ENCODE results near the gene IL15. TPM values are rescaled to one million over a fixed set of nuclear protein-coding genes. Genes with fewer than 3 reads are reported as not detected.

The IL15 gene
- total and polyA plus RNA-seq, 4 donors, result 10.3 to 19.7 (median 13.2) TPM

GRCh38 chr4:141640696-141641095, 4.3 kb downstream of the IL15 start:
- no peak for ATAC-seq (ENCODE audit: low FRiP score)
- H3K36me3 ChIP-seq (ENCODE audit: control insufficient read depth in 1 of 2, insufficient read depth in 2 of 2, low read length in 1 of 2), result no peaks in the 10 kb centered on the region
- no peak overlapping the region for H3K27ac ChIP-seq (ENCODE audit: low read depth in 1 of 2, low read length in 2 of 2)
- no peak overlapping the region for H3K4me3 ChIP-seq (ENCODE audit: low read length in 2 of 2)
- no peaks in the 10 kb centered on the region for H3K9me3 ChIP-seq (ENCODE audit: control insufficient read depth, low read length)
- WGBS, 2 donors, result 79 to 82% methylated on average over 3 of the region's 3 CpGs
- peaks cover 1 to 3% of the 10 kb centered on the region in 2 donors for H3K4me1 ChIP-seq (ENCODE audit: control insufficient read depth in 1 of 2, insufficient read depth in 2 of 2, low read length in 2 of 2)
- no peak for DNase-seq
- intact Hi-C loops (cut with DNase I), result loop anchor here in 1 of 2 donors (10.0 kb wide), 1 partner anchor 454 kb away; no protein-coding TSS in a partner anchor
- no peaks in the 10 kb centered on the region for H3K27me3 ChIP-seq (ENCODE audit: control insufficient read depth in 1 of 2, insufficient read depth in 2 of 2, low read length in 1 of 2)

DNA sequence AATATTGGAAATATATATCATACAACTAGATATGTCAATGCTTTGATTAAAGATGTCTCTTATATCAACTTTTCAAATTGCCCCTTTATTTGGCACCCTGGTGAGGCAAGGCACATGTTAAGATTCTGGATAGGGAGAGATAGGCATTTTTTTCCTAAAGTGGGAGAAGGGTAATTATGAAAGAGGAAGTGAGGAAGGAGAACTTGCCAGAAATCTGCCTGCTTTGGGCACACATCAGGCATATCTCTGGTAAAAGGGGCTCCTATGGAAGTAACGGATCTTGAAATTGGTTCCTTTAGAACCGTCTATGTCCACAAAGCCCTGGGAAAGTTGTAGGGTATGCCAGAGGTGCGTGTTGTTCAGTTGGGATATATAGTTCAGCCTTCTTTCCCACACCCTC, 5.7 kb downstream of the IL15 start:
- peaks cover 2 to 5% of the 10 kb centered on the region in 2 donors for H3K4me1 ChIP-seq (ENCODE audit: control insufficient read depth in 1 of 2, insufficient read depth in 2 of 2, low read length in 2 of 2)
- intact Hi-C loops (cut with DNase I), result loop anchor here in 1 of 2 donors (10.0 kb wide), 1 partner anchor 453 kb away; no protein-coding TSS in a partner anchor

GRCh38 chr4:141642711-141643110, 6.3 kb downstream of the IL15 start:
- Histone ChIP-seq H3K36me3 (ENCODE audit: control insufficient read depth in 1 of 2, insufficient read depth in 2 of 2, low read length in 1 of 2) (no peaks in the 10 kb centered on the region), H3K4me1 (ENCODE audit: control insufficient read depth in 1 of 2, insufficient read depth in 2 of 2, low read length in 2 of 2) (peaks cover 6 to 8% of the 10 kb centered on the region in 2 donors), H3K9me3 (ENCODE audit: control insufficient read depth, low read length) (no peaks in the 10 kb centered on the region), H3K27me3 (ENCODE audit: control insufficient read depth in 1 of 2, insufficient read depth in 2 of 2, low read length in 1 of 2) (no peaks in the 10 kb centered on the region), H3K27ac (ENCODE audit: low read depth in 1 of 2, low read length in 2 of 2) (no peak overlapping the region), H3K4me3 (ENCODE audit: low read length in 2 of 2) (no peak overlapping the region)
- intact Hi-C loops (cut with DNase I), result loop anchor here in 1 of 2 donors (10.0 kb wide), 1 partner anchor 452 kb away; no protein-coding TSS in a partner anchor
- DNase-seq (no peak), ATAC-seq (ENCODE audit: low FRiP score) (no peak)

More for the DNA sequence above, 5.7 kb downstream of the IL15 start:
- ATAC-seq (ENCODE audit: low FRiP score) (no peak), DNase-seq (no peak)
- Histone ChIP-seq H3K36me3 (ENCODE audit: control insufficient read depth in 1 of 2, insufficient read depth in 2 of 2, low read length in 1 of 2) (no peaks in the 10 kb centered on the region), H3K9me3 (ENCODE audit: control insufficient read depth, low read length) (no peaks in the 10 kb centered on the region), H3K4me3 (ENCODE audit: low read length in 2 of 2) (no peak overlapping the region), H3K27ac (ENCODE audit: low read depth in 1 of 2, low read length in 2 of 2) (no peak overlapping the region), H3K27me3 (ENCODE audit: control insufficient read depth in 1 of 2, insufficient read depth in 2 of 2, low read length in 1 of 2) (no peaks in the 10 kb centered on the region)
- WGBS, 2 donors, result 89 to 95% methylated on average over 3 of the region's 3 CpGs

DNA sequence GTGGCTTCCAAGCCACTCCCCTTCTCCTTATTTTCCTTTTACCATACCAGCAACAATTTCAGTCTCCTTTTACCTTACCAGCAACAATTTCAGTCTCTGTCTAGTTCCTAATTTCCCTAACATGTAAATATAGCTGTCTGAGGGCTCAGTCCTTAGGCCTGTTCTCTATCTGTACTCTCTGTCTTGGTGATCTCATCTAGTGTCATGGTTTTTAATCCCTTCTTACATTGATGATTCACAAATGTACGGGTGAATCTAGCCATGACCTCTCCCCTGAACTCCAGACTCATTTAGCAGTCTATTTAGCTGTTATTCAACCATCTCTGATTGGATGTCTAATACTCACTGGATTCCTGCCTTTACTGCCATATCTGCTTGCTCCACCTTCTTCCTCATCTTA, 7.2 kb downstream of the IL15 start:
- H3K27ac ChIP-seq (ENCODE audit: low read depth in 1 of 2, low read length in 2 of 2), result no peak overlapping the region
- no peaks in the 10 kb centered on the region for H3K36me3 ChIP-seq (ENCODE audit: control insufficient read depth in 1 of 2, insufficient read depth in 2 of 2, low read length in 1 of 2)
- no peak for ATAC-seq (ENCODE audit: low FRiP score)
- peaks cover 6 to 9% of the 10 kb centered on the region in 2 donors for H3K4me1 ChIP-seq (ENCODE audit: control insufficient read depth in 1 of 2, insufficient read depth in 2 of 2, low read length in 2 of 2)
- DNase-seq, result no peak
- H3K27me3 ChIP-seq (ENCODE audit: control insufficient read depth in 1 of 2, insufficient read depth in 2 of 2, low read length in 1 of 2), result no peaks in the 10 kb centered on the region
- intact Hi-C loops (cut with DNase I), result loop anchor here in 1 of 2 donors (10.0 kb wide), 1 partner anchor 451 kb away; no protein-coding TSS in a partner anchor
- H3K4me3 ChIP-seq (ENCODE audit: low read length in 2 of 2), result no peak overlapping the region
- 54 to 72% methylated on average over 1 of the region's 1 CpG for WGBS, 2 donors
- no peaks in the 10 kb centered on the region for H3K9me3 ChIP-seq (ENCODE audit: control insufficient read depth, low read length)

GRCh38 chr4:141645611-141646340, 9.4 kb downstream of the IL15 start:
- intact Hi-C loops (cut with DNase I), result loop anchor here in 1 of 2 donors (10.0 kb wide), 1 partner anchor 449 kb away; no protein-coding TSS in a partner anchor
- no peaks in the 10 kb centered on the region for H3K9me3 ChIP-seq (ENCODE audit: control insufficient read depth, low read length)
- 71 to 75% methylated on average over 3 of the region's 3 CpGs for WGBS, 2 donors
- no peaks in the 10 kb centered on the region for H3K36me3 ChIP-seq (ENCODE audit: control insufficient read depth in 1 of 2, insufficient read depth in 2 of 2, low read length in 1 of 2)
- DNase-seq, result no peak
- H3K27me3 ChIP-seq (ENCODE audit: control insufficient read depth in 1 of 2, insufficient read depth in 2 of 2, low read length in 1 of 2), result no peaks in the 10 kb centered on the region
- no peak overlapping the region for H3K4me3 ChIP-seq (ENCODE audit: low read length in 2 of 2)
- H3K4me1 ChIP-seq (ENCODE audit: control insufficient read depth in 1 of 2, insufficient read depth in 2 of 2, low read length in 2 of 2), result peaks cover 7 to 11% of the 10 kb centered on the region in 2 donors
- peak overlapping the region in 1 of 2 donors; percentile 43 for H3K27ac ChIP-seq (ENCODE audit: low read depth in 1 of 2, low read length in 2 of 2)
- no peak for ATAC-seq (ENCODE audit: low FRiP score)

- DNase-seq (no peak), ATAC-seq (ENCODE audit: low FRiP score) (no peak)
- Histone ChIP-seq H3K27me3 (ENCODE audit: control insufficient read depth in 1 of 2, insufficient read depth in 2 of 2, low read length in 1 of 2) (no peaks in the 10 kb centered on the region), H3K9me3 (ENCODE audit: control insufficient read depth, low read length) (no peaks in the 10 kb centered on the region), H3K4me1 (ENCODE audit: control insufficient read depth in 1 of 2, insufficient read depth in 2 of 2, low read length in 2 of 2) (peaks cover 7 to 11% of the 10 kb centered on the region in 2 donors), H3K27ac (ENCODE audit: low read depth in 1 of 2, low read length in 2 of 2) (no peak overlapping the region), H3K36me3 (ENCODE audit: control insufficient read depth in 1 of 2, insufficient read depth in 2 of 2, low read length in 1 of 2) (no peaks in the 10 kb centered on the region), H3K4me3 (ENCODE audit: low read length in 2 of 2) (no peak overlapping the region)
- 26% methylated on average over 3 of the region's 3 CpGs for WGBS, 2 donors
- intact Hi-C loops (cut with DNase I), result loop anchor here in 1 of 2 donors (10.0 kb wide), 1 partner anchor 448 kb away; no protein-coding TSS in a partner anchor
Observed at GRCh38 chr4:141646969-141647368, 10.6 kb downstream of the IL15 start.

DNA sequence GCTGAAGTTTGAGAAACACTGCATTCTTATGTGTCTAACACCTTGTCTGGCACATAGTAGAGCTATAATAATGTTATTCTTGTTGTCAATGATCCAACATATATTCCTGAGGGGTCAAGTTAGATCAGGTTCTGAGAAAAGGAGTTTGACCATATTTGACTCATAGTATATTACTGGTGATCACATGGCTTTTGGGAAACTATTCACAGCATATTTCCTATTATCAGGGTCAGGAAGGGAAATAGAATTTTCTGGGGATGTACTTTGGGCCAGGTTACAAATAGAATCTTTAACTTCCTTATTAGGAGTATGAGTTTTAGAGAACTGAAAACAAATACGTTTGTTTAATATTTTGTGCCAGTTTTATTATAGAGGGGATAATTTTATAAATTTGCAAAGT, 11.6 kb downstream of the IL15 start:
- ATAC-seq (ENCODE audit: low FRiP score) (no peak), DNase-seq (no peak)
- Histone ChIP-seq H3K27ac (ENCODE audit: low read depth in 1 of 2, low read length in 2 of 2) (no peak overlapping the region), H3K36me3 (ENCODE audit: control insufficient read depth in 1 of 2, insufficient read depth in 2 of 2, low read length in 1 of 2) (no peaks in the 10 kb centered on the region), H3K4me3 (ENCODE audit: low read length in 2 of 2) (no peak overlapping the region), H3K27me3 (ENCODE audit: control insufficient read depth in 1 of 2, insufficient read depth in 2 of 2, low read length in 1 of 2) (no peaks in the 10 kb centered on the region), H3K9me3 (ENCODE audit: control insufficient read depth, low read length) (no peaks in the 10 kb centered on the region), H3K4me1 (ENCODE audit: control insufficient read depth in 1 of 2, insufficient read depth in 2 of 2, low read length in 2 of 2) (peaks cover 7 to 11% of the 10 kb centered on the region in 2 donors)
- 8 to 11% methylated on average over 1 of the region's 1 CpG for WGBS, 2 donors
- intact Hi-C loops (cut with DNase I), result loop anchor here in 1 of 2 donors (10.0 kb wide), 1 partner anchor 447 kb away; no protein-coding TSS in a partner anchor

DNA sequence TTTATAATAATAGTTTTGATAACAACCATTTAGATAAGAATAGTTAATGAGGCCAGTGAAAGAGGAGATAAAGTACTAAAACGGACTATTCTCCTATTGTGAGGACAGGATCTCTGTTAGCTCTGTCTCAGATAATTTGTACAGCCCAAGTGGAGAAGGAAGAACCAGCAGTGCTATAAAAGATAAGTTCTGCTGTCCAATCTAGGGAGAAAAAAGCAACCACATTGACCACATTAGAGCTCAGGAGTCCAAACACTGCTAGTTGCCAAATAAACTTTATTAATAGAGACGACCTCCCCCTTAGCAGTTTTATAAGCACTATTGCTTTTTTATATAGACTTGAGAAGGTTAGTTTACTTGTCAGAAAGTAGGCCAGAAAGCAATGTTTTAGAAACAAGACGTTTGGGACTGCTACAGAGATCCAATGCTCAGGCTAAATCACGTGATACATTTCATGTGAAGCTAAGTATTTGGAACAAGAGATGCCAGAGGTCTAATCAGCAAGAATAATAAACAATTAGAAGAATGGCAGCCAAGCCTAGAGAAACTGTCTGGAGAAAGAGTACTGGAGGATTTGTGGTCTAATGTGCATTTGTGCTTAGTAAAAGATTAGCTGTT, 15.9 kb downstream of the IL15 start:
- H3K27ac ChIP-seq (ENCODE audit: low read depth in 1 of 2, low read length in 2 of 2), result peak overlapping the region; percentile 32 to 82
- H3K4me1 ChIP-seq (ENCODE audit: control insufficient read depth in 1 of 2, insufficient read depth in 2 of 2, low read length in 2 of 2), result peaks cover 6 to 11% of the 10 kb centered on the region in 2 donors

More for the DNA sequence above, 15.9 kb downstream of the IL15 start:
- Histone ChIP-seq H3K27me3 (ENCODE audit: control insufficient read depth in 1 of 2, insufficient read depth in 2 of 2, low read length in 1 of 2) (no peaks in the 10 kb centered on the region), H3K4me3 (ENCODE audit: low read length in 2 of 2) (no peak overlapping the region), H3K9me3 (ENCODE audit: control insufficient read depth, low read length) (no peaks in the 10 kb centered on the region), H3K36me3 (ENCODE audit: control insufficient read depth in 1 of 2, insufficient read depth in 2 of 2, low read length in 1 of 2) (no peaks in the 10 kb centered on the region)
- intact Hi-C loops (cut with DNase I), result loop anchor here in 1 of 2 donors (5.0 kb wide), 1 partner anchor 300 kb away; no protein-coding TSS in a partner anchor
- DNase-seq, result no peak
- ATAC-seq (ENCODE audit: low FRiP score), result peak; percentile 79
- WGBS, 2 donors, result 2 to 5% methylated on average over 4 of the region's 4 CpGs

All from aorta (tissue), 5 donors.